CD4-positive, alpha-beta T cell treated with Interleukin-6 for 4 hours (primary cell): ENCODE measurements around the gene METTL1.

ENCODE experiments used
- DNase-seq: peaks from one replicate; pipeline ENCODE4 v3.0.0-alpha.2; 2020; ENCODE audit warnings: mixed read lengths

Gene METTL1

DNA sequence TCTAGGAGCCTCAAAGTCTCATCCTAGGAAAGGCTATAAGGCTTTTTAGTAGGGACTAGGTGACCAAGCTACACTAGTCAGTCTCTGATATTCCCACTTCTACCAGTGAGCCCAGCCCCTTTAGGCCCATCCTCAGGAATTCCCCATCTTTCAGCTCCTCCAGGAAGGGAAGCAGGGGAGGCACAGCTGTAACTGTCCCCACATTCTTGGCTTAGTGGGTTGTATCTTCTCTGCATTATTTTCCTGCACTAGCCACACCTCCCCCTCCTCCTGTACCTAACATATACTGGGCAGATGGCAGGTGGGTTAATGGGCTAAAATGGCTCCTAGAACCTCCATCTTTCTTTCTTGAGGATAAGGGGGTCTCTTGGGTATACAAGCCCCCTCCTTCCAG is 4.6 kb downstream of the METTL1 start:
- no peak for DNase-seq

DNA sequence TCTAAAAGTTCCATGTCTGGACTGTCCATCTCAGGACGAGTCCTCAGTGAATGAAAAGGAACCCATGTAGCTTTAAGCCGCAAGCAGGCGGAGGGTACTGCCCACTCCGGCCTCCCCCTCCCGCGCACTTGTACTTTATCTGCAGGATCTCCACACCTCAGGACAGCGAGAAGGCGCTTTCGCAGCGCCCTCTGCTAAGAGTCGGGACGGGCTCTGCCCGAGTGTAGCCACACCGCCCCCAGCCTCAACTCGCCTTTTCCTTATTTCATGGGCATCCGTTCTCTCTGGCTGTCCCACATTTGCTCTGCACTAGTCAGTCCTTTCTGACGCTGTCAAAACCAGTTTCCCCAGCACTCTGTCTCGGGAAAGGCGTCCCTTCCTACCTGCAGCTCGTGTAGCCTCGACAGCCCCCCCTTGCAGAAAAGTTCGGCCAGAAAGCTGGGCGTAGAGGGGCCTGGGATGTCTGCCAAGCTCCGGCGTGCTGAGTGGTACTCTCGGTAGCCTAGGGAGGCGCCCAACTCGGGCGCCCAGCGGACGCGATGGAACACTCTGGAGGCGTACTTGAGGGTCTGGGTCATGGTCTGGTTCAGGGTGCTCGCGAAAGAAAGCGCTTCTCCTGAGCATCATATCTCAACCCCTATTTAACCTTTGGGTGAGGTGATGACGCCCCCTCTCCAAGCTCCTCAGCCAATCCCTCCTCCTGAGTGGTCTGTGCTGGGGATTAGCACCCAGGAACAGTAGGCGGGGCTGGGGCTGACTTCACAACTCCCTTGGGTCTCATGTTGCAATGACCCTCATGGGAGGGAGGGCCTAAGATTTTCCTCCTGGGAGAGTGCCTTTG is 5.2 kb downstream of the METTL1 start, which contains the start of gene CYP27B1:
Gene CYP27B1 (minus strand): TSS at position 615 of the 841 bp plus-strand sequence. CDS start 37 bp downstream, at position 578.
- DNase-seq: no peak

DNA sequence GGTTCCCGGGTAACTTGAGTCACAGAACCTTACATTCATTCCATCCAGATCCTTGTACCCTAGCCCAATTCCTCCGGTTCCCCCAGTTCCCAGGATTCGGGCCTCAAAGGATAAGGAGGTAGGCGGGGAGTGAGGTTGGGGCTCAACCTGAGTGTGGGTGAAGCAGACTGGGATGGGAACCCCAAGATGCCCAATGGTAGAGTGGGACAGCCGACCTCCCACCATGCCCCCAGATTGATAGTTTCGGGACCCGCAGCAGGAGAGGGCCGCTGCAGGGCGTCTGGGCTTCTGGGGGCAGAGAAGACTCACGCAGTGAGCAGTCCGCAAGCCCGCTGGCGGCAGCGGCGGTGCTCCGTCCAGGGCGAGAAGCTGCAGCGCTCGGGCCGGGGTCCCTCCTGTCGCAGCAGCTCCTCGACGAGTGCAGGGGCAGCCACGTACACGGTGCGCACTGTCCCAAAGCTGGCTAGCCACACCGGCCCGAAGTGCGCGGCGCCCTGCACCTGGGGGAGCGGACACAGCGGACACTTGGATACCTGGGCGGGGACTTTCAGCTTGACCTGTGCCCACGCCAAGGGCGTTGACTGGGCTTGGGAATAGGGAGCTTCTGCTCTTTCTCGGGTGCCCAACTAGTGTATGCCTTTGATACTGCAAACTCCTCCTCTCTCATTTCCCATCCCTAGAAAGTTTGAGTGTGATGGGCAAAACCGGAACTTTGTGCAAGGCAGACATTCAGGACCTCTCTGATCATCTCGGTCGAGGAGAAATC is 6.0 kb downstream of the METTL1 start:
- no peak for DNase-seq

DNA sequence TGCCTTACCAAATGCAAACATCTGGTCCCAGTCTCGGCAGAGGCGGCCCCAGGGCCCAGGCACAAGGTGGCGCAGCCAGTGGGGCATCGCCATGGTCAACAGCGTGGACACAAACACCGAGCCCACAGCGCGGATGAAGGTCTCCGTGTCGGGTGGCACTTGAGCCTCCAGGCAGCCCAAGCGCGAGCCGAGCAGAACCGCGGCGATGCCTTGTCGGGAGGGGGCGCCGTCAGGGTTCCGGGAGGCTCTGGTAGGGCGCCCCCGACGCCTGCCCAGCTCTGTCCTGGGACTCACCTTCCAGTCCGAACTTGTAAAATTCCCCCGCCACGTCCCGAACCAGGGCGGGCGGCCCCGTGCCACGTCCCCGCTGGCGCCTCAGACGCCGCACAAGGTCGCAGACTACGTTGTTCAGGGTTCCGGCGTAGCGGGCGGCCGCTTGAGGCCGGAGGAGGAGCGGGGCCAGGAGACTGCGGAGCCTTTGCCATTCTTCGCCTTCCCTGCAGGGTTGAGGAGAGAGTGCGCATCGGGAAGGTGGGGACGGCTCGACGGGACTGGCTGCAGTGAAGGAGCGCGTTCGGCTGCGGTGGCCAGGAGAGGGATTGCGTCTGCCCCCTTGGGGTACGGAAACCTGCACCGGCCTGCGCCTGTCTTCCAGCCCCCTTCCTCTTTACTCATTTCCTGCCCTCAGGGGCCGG is 6.8 kb downstream of the METTL1 start:
- DNase-seq: peak; percentile 69

DNA sequence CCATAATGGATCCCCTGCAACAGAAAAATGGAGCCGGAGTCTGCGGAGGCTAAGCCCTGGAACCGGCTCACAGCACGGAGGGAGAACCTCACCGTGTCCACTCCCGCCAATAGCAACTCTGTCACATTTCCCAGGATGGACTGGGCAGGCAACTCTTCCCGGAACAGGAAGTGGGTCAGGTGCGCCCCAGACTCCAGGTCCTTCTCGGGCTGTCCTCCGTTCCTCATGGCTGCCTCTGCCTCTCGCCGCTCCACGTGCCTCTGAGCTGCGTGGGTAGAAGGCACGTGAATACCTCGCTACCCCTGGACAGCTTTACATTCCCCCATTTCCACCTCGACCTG is 7.3 kb downstream of the METTL1 start:
- no peak for DNase-seq

DNA sequence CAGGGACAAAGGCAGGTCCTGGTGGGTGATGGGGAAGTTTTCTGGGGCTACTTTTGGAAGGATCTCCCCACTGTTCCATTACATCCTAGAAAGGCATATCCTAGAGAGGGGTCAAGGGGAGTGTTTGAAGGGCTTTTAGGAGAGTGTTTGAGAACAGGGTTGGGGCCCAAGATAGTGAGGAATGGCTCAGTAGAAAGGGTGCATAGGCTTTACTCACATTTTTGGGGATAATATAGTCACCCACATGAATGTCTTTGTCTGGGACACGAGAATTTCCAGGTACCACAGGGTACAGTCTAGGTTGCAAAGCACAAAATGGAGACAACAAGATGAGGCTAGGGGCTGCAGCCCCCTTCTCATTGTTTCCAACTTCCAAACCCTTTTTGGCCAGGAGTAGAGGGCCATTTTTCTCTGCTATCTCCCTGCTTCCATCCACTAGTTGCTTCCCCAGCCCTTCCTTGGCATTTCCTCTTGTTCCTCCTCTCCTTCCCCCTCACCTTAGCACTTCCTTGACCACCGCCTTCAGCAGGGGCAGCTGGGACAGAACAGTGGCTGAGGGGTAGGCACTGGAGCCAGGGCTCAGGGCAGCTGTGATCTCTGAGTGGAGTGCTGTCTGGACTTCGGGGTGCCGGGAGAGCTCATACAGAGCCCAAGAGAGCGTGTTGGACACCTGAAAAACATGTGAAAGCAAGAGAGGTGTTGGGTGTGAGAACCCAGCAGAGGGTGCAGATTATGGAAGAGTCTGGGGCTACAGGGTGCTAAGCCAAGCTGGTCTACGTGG is 7.8 kb downstream of the METTL1 start:
- no peak for DNase-seq

DNA sequence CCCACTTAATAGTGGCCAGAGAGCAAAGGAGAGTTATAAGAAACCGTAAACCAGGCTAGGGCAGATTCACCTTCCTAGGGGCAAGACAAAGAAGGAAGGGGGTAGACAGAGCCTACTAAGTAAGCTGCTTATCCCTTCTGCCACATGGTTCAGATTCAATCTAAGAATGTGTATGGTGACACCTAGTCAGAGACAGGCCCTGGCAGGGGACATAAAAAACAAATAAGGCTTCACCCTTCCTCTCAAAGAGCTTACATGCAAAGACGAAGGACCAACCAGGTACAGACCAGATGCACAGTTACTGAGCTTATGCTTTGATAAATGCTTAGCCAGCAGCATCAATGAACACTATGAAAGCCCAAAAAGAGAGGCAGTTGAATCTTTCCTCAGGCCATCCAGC is 9.4 kb downstream of the METTL1 start:
- DNase-seq: no peak

DNA sequence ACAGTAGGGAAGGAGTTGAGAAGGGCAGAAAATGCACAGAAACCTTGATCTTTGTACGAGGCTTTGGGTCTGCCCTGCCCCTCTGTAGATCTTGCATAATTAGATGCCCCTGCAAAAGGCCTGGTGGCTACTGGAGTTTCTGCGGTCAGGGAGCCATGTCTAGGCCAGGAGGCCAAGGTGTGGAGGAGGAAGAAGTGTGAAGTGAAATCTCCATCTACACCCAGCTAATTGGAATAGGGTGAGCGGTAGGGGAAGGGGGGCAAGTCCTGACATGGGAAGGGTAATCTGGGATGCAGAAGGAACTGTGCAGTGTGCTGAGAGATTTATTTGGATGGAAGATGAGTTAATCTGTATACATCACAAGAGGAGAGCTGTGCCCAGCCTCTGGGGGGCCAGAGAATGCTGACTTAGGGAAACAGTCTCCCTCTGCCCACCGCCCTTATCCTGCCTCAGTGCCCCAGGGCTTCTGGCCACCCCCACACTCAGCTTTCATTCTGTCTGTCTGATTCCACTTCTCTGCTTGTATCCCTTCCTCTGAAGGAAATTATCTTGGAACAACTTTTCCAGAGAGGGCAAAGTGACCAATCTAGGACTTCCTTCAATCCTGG is 10.4 kb downstream of the METTL1 start:
- no peak for DNase-seq

DNA sequence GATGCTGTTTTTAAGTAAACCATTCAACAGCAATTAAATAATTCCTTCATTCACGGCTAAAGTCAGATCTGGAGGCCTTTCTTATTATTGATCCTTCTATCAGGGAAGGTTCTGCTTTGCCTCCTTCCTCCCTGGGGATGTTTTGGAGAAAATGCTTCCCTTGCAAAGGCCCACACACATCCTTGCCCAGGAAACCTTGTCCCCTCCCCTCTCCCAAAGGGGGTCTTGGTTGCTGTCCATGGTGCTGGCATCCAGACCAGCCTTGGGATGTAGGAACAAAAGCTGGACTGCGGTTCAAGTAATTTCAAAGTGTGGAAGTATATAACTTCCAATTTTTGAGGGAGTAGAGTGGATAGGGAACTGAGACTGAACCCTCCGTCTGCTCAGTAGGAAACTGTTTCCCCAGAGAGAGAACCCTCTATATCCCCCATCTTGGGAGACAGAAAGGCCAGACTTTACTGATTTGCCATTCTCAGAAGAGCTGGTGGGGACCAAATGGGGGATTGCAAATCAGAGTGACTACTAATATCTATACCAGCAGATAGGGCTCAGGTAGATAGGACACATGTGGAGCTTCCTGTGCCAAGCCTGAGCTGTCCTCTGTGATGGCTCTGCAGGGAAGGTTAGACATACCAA is 11.4 kb downstream of the METTL1 start:
- DNase-seq: no peak

DNA sequence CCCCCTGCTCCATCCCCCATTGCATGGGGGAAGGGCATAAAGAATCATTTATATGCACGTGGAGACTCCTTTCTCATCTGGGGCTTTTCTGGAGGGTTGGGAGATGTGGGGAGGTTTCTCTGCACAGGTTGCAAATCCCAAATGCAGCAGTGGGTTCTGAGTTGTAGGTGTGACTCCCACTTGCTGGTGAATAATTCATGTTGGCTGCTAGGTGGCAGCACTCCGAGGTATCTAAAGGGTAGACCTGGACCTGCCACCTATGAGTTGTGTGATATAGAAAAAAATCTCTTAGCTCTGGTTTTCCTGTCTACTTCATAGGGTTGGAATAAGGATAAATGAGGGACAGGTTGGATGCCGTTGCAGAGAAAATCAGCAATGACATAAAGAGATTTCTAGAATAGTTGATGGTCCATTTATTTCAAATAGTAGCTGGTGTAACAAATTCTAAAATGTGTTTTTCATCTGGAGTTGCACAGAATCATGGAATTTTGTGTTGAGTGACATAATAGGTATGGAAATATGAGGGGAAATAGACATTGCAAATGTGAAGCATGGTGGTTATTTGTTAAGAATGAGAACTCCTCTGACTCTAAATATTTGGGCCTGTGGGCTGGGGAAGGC is 12.4 kb downstream of the METTL1 start:
- peak; percentile 62 for DNase-seq

DNA sequence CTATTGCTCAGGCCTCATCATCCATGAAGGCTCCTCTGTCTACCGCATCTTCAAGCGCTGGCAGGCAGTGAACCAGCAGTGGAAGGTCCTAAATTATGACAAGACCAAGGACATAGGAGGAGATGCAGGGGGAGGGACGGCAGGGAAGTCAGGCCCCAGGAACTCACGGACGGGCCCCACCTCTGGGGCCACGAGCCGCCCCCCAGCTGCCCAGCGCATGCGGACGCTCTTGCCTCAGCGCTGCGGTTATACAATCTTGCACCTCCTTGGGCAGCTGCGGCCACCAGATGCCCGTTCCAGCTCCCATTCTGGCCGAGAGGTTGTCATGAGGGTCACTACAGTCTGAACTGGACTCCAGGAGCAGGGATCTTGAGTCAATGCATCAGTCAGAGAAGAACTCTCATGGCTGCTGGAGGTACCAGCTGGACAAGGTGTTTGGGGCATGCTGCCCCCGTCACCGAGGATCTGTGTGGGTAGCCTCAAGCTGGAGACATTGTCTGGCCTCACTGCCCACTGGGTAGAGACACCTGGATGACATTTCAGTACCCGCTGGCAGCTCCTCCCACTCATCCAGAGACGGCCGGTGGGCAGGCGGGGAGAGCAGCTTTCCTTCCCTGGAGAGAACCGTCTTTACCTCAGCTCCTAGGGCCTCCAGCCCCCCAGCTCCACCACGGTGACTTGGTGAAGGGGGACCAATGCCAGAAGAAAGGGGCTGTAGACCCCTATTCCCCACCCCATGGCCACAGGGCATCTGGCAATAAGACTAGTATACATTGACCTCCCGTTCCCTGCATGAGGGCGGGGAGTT is 13.1 kb downstream of the METTL1 start:
- no peak for DNase-seq

DNA sequence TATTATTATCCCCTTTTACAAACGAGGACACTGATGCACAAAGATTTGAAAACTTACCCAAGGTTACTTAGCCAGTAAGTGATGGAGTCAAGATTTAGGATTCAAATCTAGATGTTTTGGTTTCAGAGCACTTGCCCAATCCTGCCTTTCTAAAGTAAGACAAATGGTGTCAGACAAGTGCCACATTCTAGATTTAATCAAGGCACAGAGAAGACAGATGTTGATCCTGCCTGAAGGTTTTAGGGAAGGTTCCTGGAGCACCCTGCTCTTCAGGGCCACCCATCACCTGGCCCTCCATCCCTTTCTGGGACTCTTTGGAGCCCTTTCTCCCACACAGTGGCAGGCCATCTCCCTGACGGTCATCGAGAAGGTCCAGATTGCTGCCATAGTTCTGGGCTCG is 14.1 kb downstream of the METTL1 start:
- DNase-seq: no peak

DNA sequence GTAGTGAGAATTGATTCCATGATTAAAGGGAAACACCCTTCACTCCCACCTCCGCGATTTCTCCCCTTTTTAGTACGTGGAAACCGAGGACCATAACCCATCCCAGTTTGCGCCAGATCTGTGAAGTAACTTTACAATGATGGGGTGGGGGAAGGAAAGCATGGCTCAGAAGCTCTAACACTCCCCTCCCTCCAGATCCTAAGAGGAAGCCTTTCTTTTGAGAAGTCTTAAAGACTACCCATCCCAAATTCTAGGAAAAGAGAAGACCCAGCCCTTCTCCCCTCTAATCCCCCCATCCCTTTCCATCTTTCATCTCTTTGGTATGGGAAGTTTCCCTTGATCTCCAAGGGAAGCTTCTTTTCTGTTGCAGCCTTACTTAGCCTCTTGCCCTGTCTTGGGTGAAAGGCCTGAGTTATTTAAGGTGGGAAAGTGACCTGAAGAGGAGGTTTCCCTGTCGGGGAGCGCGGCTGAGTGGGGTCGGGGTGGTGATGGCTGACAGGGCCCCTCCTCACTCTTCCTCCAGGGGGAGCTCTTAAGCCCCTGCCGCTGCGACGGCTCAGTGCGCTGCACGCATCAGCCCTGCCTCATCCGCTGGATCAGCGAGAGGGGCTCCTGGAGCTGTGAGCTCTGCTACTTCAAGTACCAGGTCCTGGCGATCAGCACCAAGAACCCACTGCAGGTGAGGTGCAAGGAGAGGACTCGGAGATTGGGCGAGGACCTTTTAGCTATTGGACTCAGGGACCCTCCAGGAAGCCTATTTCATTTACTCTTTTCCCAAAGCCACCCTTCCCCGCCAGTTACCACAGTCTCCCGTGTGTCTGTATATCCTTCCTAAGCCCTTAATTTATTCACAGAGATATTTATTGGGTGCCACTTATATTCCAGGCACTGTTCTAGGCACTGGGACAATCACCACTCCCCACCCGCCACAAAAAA is 15.2 kb downstream of the METTL1 start:
- peak; percentile 78 for DNase-seq

DNA sequence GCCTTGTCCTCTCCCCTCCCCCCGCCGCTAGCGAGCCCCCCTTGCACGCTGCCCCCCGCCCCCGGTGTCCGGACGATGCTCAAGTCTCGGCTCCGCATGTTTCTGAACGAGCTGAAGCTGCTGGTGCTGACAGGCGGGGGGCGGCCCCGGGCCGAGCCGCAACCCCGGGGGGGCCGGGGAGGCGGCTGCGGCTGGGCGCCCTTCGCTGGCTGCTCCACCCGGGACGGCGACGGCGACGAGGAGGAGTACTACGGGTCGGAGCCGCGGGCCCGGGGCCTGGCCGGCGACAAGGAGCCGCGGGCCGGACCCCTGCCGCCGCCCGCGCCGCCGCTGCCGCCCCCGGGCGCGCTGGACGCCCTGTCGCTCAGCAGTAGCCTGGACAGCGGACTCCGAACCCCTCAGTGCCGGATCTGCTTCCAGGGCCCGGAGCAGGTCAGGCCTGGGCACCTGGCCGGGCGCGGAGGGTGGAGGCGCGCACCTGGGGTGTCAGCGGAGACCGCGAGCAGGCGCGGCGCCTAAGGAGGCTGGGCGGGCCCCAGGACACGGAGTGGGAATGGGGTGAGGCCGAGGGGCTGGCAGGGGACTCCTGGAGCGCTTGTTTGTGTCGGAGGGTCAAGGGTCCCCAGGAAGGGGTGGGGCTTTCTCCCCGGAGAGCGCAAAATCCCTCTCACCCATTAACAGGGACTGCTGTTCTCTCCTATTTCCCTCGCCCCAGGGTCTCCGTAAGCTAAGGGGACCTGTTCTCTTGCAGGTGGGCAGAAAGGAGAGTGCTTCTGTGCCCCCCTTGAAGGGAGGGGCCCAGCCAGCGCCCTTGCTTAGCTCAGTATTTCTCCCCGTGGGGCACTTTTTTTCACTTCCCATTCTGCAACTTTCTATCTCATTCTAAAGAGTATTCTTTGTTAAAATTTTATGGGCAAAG is 16.2 kb downstream of the METTL1 start:
- DNase-seq: peak; percentile 51

DNA sequence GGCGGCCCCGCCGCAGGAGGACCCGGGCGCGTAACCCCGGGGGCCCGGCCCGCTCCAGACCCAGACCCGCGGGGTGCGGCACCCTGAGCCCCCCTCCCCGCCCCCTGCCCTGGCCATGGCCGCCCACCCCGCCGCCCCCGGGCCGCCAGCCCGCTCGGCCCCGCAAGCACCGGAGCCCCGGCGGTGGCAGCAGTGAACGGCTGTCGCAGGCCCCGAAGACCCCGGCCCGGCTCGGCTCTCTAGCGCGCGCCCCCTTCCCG is 16.8 kb downstream of the METTL1 start:
- no peak for DNase-seq

DNA sequence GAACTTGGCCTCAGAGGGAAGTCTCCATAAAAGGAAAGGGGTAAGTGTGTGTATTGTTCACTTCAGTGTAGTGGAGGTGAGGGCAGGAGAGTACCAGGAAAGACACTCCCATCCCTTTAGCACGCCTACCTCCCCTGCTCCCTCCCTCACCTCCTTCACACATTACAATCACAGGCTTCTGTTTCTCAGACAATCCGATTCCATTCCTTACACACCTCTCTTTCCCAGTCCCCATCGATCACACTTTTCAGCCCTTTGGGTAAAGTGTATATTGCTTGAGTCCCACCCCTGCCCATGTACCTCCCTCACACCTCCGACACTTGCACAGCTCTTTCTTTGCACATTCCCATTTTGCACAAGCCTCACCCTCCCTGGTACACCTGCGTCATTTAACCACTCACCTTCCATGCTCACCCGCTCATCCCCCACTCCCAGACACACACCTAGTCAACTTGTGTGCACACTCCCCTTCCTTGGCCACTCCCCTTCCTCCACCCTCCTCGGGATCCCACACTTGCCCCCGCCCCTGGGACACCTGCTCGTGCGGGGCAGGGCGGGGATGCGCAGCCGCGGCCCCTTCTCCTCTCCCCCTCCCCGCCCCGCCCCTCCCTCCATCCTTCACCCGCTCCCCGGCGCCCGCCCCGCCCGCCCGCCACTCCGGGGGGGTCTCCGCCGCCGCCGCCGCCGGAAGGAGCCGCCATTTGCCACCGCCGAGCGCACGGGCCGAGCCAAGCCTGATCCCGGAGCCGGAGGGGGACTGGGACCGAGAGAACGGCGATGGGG is 17.3 kb downstream of the METTL1 start, which contains the start of gene MARCHF9:
Gene MARCHF9 (plus strand): TSS at position 693 of the 783 bp plus-strand sequence. CDS start 426 bp downstream, outside the sequence.
- peak; percentile 96 for DNase-seq

DNA sequence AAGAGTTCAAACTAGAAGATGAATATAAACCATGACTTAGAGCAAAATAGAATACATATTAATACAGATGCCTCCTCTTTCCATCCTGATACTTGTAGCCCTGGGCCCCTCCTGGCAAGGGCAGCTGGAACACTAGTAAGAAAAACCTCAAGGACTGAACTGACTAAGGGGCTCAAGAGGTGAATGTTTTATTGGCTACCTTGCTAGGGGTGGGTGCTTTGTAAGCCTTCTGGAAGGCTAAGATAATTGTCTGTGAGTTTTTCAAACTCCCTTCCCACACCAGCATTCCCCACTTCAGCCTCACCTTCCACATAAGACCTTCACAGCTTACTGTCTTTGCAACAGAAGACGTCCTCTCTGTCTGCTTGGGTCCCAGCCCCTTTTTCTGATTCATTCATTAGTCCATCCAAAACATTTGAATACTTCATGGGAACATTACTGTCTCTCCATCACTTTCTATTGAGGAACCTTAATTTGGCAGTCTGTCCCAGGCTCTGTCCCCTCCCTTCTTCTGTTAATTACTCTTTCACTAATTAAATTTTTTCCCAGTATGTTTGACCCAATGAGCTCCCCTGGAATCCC is 18.1 kb downstream of the METTL1 start:
- no peak for DNase-seq
